H1 (cell line): ENCODE data around the gene ARHGAP15. TPM values are rescaled to one million over a fixed set of nuclear protein-coding genes. Genes with fewer than 3 reads are reported as not detected.

Experiments
- CTCF ChIA-PET: fragments of 300-600 bp; sonication (Branson Sonifier 250); formaldehyde crosslinking; loops from one replicate; lab custom pipeline; 2021; ENCODE audit not compliant: partially characterized antibody; lab: Charles Lee
- POLR2A ChIA-PET: fragments of 300-600 bp; sonication (Branson Sonifier 250); formaldehyde crosslinking; loops from one replicate; lab custom pipeline; 2021; ENCODE audit warnings: inconsistent platforms; ENCODE audit not compliant: partially characterized antibody; lab: Charles Lee
- DNase-seq, 2 experiments: peaks; one replicate each; pipeline versions ENCODE4 v3.0.0 to v3.0.0-alpha.2; 2010 to 2022; ENCODE audit warnings: low spot score in 2 of 2, low read depth in 1 of 2, mixed read lengths in 1 of 2
- FAIRE-seq: peaks from 2 replicates; lab custom pipeline; 2011; peaks lifted over from hg19 to GRCh38; lab: Jason Lieb, UNC
- H2AFZ ChIP-seq: 2 replicates; pipeline ENCODE4 v1.8.1; 2012; ENCODE audit warnings: low read length, inconsistent platforms
- H2AK5ac ChIP-seq: 2 replicates; pipeline ENCODE4 v1.6.1; 2013; ENCODE audit warnings: low read depth, low read length
- H2BK120ac ChIP-seq: replicated peaks from 2 replicates; pipeline ENCODE3; 2013; ENCODE audit warnings: low read depth, low read length, inconsistent platforms
- H2BK12ac ChIP-seq: 2 replicates; pipeline ENCODE4 v1.6.1; 2013; ENCODE audit warnings: low read depth, low read length
- H2BK15ac ChIP-seq: 2 replicates; pipeline ENCODE4 v1.6.1; 2013; ENCODE audit warnings: low read length
- H2BK20ac ChIP-seq: 2 replicates; pipeline ENCODE4 v1.6.1; 2013; ENCODE audit warnings: low read length
- H2BK5ac ChIP-seq: 2 replicates; pipeline ENCODE4 v1.6.1; 2013; ENCODE audit warnings: low read depth, low read length
- H3K14ac ChIP-seq: 2 replicates; pipeline ENCODE4 v1.6.1; 2013; ENCODE audit warnings: inconsistent platforms; ENCODE audit not compliant: insufficient read length
- H3K18ac ChIP-seq: 2 replicates; pipeline ENCODE4 v1.6.1; 2013; ENCODE audit warnings: low read length; ENCODE audit errors: extremely low read depth
- H3K23ac ChIP-seq: 2 replicates; pipeline ENCODE4 v1.6.1; 2013; ENCODE audit warnings: inconsistent platforms; ENCODE audit not compliant: insufficient read length
- H3K23me2 ChIP-seq: 2 replicates; pipeline ENCODE4 v1.6.1; 2013; ENCODE audit warnings: low read depth, low read length
- H3K27ac ChIP-seq: 2 replicates; pipeline ENCODE4 v1.6.1; 2011; ENCODE audit warnings: low read depth, low read length, inconsistent platforms
- H3K27me3 ChIP-seq, 4 experiments: replicated peaks in 1 of 4; 1 replicate in 1 of 4; 2 replicates in 3 of 4; pipeline versions ENCODE4 v1.6.1 to v1.8.1; 2011 to 2013; ENCODE audit warnings: low read length in 3 of 4, mild to moderate bottlenecking in 3 of 4, inconsistent platforms in 2 of 4, mixed read lengths in 2 of 4, moderate library complexity in 1 of 4; ENCODE audit not compliant: control insufficient read depth in 3 of 4, insufficient read depth in 3 of 4; ENCODE audit errors: extremely low read depth in 1 of 4
- H3K36me3 ChIP-seq, 4 experiments: 2 replicates each; pipeline versions ENCODE4 v1.6.1 to v1.8.1; 2011 to 2013; ENCODE audit warnings: mild to moderate bottlenecking in 4 of 4, low read length in 3 of 4, moderate library complexity in 2 of 4, control low read depth in 1 of 4, inconsistent platforms in 1 of 4; ENCODE audit not compliant: insufficient read depth in 4 of 4, control insufficient read depth in 2 of 4
- H3K4ac ChIP-seq: replicated peaks from 2 replicates; pipeline ENCODE3; 2013; ENCODE audit warnings: low read length, low read depth, mixed read lengths, inconsistent platforms; ENCODE audit not compliant: insufficient read length
- H3K4me1 ChIP-seq, 4 experiments: replicated peaks in 1 of 4; 1 replicate in 1 of 4; 2 replicates in 3 of 4; pipeline versions ENCODE4 v1.6.1 to v1.8.1; 2011 to 2013; ENCODE audit warnings: low read length in 3 of 4, inconsistent platforms in 2 of 4, mixed read lengths in 1 of 4; ENCODE audit not compliant: insufficient read depth in 4 of 4, control insufficient read depth in 3 of 4
- H3K4me2 ChIP-seq, 2 experiments: 2 replicates each; pipeline versions ENCODE4 v1.6.1 to v1.8.1; 2011 to 2013; ENCODE audit warnings: low read depth in 2 of 2, low read length in 2 of 2, control low read depth in 1 of 2, inconsistent platforms in 1 of 2, mild to moderate bottlenecking in 1 of 2; ENCODE audit not compliant: insufficient read depth in 1 of 2
- H3K4me3 ChIP-seq, 4 experiments: fragments of 200-600, 300-600 bp in 1 of 4; sonication (generic), shearing (Covaris generic), sonication (Bioruptor Twin) in 1 of 4; 2 replicates each; pipeline versions ENCODE4 v1.5.1 to v1.8.1; 2011 to 2016; ENCODE audit warnings: low read length in 4 of 4, low read depth in 3 of 4, control low read depth in 2 of 4, inconsistent platforms in 2 of 4, mild to moderate bottlenecking in 2 of 4, mixed read lengths in 1 of 4, moderate library complexity in 1 of 4; ENCODE audit not compliant: insufficient read depth in 2 of 4; ENCODE audit errors: extremely low read depth in 1 of 4
- H3K56ac ChIP-seq: replicated peaks from 2 replicates; pipeline ENCODE3; 2013; ENCODE audit warnings: low read depth, mild to moderate bottlenecking, mixed read lengths, low read length, inconsistent platforms; ENCODE audit not compliant: insufficient read length
- H3K79me1 ChIP-seq: 2 replicates; pipeline ENCODE4 v1.6.1; 2013; ENCODE audit warnings: low read depth, low read length, control low read depth
- H3K79me2 ChIP-seq, 2 experiments: 2 replicates each; pipeline versions ENCODE4 v1.6.1 to v1.8.1; 2012 to 2013; ENCODE audit warnings: low read length in 2 of 2, mild to moderate bottlenecking in 2 of 2, inconsistent platforms in 1 of 2; ENCODE audit not compliant: insufficient read depth in 2 of 2, control insufficient read depth in 1 of 2
- H3K9ac ChIP-seq, 4 experiments: replicated peaks in 1 of 4; 1 replicate in 1 of 4; 2 replicates in 3 of 4; pipeline versions ENCODE4 v1.6.1 to v1.8.1; 2011 to 2013; ENCODE audit warnings: low read depth in 3 of 4, low read length in 3 of 4, control low read depth in 2 of 4, mild to moderate bottlenecking in 2 of 4, moderate library complexity in 2 of 4, inconsistent platforms in 1 of 4; ENCODE audit errors: extremely low read depth in 1 of 4
- H3K9me3 ChIP-seq, 2 experiments: 2 replicates each; pipeline versions ENCODE4 v1.6.1 to v1.8.1; 2012 to 2013; ENCODE audit warnings: mild to moderate bottlenecking in 2 of 2, moderate library complexity in 2 of 2, control low read depth in 1 of 2, inconsistent platforms in 1 of 2, low read depth in 1 of 2, low read length in 1 of 2, mixed read lengths in 1 of 2; ENCODE audit not compliant: insufficient read depth in 2 of 2
- H4K20me1 ChIP-seq, 2 experiments: replicated peaks in 1 of 2; 2 replicates each; pipeline versions ENCODE3 to v1.8.1; 2011 to 2013; ENCODE audit warnings: inconsistent platforms in 2 of 2, low read length in 2 of 2, mild to moderate bottlenecking in 1 of 2; ENCODE audit not compliant: insufficient read depth in 2 of 2, control insufficient read depth in 1 of 2
- H4K5ac ChIP-seq: 2 replicates; pipeline ENCODE4 v1.6.1; 2013; ENCODE audit warnings: low read length, low read depth, mixed read lengths, inconsistent platforms; ENCODE audit not compliant: insufficient read length
- H4K8ac ChIP-seq: 2 replicates; pipeline ENCODE4 v1.8.0; 2013; ENCODE audit warnings: mild to moderate bottlenecking, moderate library complexity, low read length, inconsistent platforms; ENCODE audit not compliant: insufficient read depth; ENCODE audit errors: extremely low read depth
- H4K91ac ChIP-seq: replicated peaks from 2 replicates; pipeline ENCODE3; 2013; ENCODE audit warnings: low read length, mixed read lengths, inconsistent platforms; ENCODE audit not compliant: insufficient read length
- BCL11A ChIP-seq, 2 experiments: IDR thresholded peaks; one replicate each; pipeline ENCODE4 v1.6.1; 2011; ENCODE audit warnings: low read depth in 2 of 2, low read length in 2 of 2, mild to moderate bottlenecking in 2 of 2
- CHD2 ChIP-seq: IDR thresholded peaks from 2 replicates; pipeline ENCODE4 v1.6.1; 2012; ENCODE audit warnings: low read length, improper control_type of control experiment
- CTBP2 ChIP-seq: IDR thresholded peaks from 2 replicates; pipeline ENCODE4 v1.7.0; 2011; ENCODE audit warnings: borderline replicate concordance, mild to moderate bottlenecking, moderate library complexity, mixed read lengths, low read length; ENCODE audit not compliant: insufficient read depth, insufficient read length
- KDM4A ChIP-seq: IDR thresholded peaks from one replicate; pipeline ENCODE4 v1.7.1; 2012; ENCODE audit warnings: low read depth, mild to moderate bottlenecking, moderate library complexity, low read length, inconsistent platforms; ENCODE audit not compliant: severe bottlenecking
- NANOG ChIP-seq: IDR thresholded peaks from 2 replicates; pipeline ENCODE4 v1.6.1; 2011; ENCODE audit warnings: low read length, low read depth, mild to moderate bottlenecking, inconsistent platforms; ENCODE audit not compliant: insufficient read depth, poor library complexity, severe bottlenecking
- SP2 ChIP-seq: IDR thresholded peaks from 2 replicates; pipeline ENCODE4 v1.6.1; 2012; ENCODE audit warnings: mild to moderate bottlenecking, low read length, inconsistent platforms
- WGBS, 2 experiments: shearing (Covaris generic) in 1 of 2; methylation state at CpG; one replicate each; pipeline versions ENCODE4 v1.1.6 to v1.1.7; 2013 to 2015; ENCODE audit warnings: low lambda C conversion rate in 2 of 2, mixed read lengths in 2 of 2, inconsistent platforms in 1 of 2, low coverage in 1 of 2, missing lambda C conversion rate in 1 of 2; ENCODE audit not compliant: insufficient replicate concordance in 2 of 2, insufficient coverage in 1 of 2, insufficient read length in 1 of 2; ENCODE audit errors: extremely low coverage in 1 of 2, missing lambda C conversion rate in 1 of 2; 5-methylcytosine and 5-hydroxymethylcytosine counted together
- polyA plus RNA-seq, 7 experiments: library from polyadenylated mRNA; depleted of rRNA in 3 of 7; stranded (reverse) in 5 of 7; unstranded in 2 of 7; fragments of >200 nt in 5 of 7; fragments of 200-250 nt in 2 of 7; gene quantifications; 1 replicate in 5 of 7; 2 replicates in 1 of 7; 4 replicates in 1 of 7; pipeline versions ENCODE4 v1.2.1 to v1.2.3, GENCODE V29; 2011 to 2013; ENCODE audit warnings: missing spikeins in 2 of 7, mixed read lengths in 2 of 7
- total RNA-seq: library from RNA; stranded (reverse); fragmentation: NEBNext Ultra II Directional; extraction: Animal tissue kit (Norgen Biotek cat#: 25700); gene quantifications from 2 replicates; pipeline ENCODE4 v1.2.1, GENCODE V29; 2021

The ARHGAP15 gene
- total and polyA plus RNA-seq, 2 of the 8 experiments (the other 6 are each of a cell fraction or from before 2014, with no cell fraction given) = not detected

- Histone ChIP-seq H2BK5ac (no peak overlapping the region), H3K9me3 (no peaks in the 10 kb centered on the region), H2BK20ac (no peak overlapping the region), H3K9ac (no peak overlapping the region), H4K5ac (no peak overlapping the region), H3K4me2 (no peak overlapping the region), H3K56ac (no peak overlapping the region), H3K23ac (no peak overlapping the region), H2BK120ac (no peak overlapping the region), H3K4me3 (no peak overlapping the region), H3K4me1 (peaks cover 0 to 6% (median 2%) of the 10 kb centered on the region in 4 experiments; a peak in 3 of 7 replicates), H3K27ac (no peak overlapping the region), H3K79me2 (no peaks in the 10 kb centered on the region), H3K36me3 (no peaks in the 10 kb centered on the region), H4K20me1 (no peaks in the 10 kb centered on the region), H3K14ac (no peak overlapping the region), H4K8ac (no peak overlapping the region), H3K4ac (no peak overlapping the region), H3K27me3 (no peaks in the 10 kb centered on the region), H2BK15ac (no peak overlapping the region), H3K18ac (no peak overlapping the region), H2AK5ac (no peak overlapping the region), H2AFZ (no peak overlapping the region), H2BK12ac (no peak overlapping the region), H3K23me2 (no peaks in the 10 kb centered on the region), H4K91ac (no peak overlapping the region), H3K79me1 (no peaks in the 10 kb centered on the region)
- FAIRE-seq (no peak), DNase-seq (no peak)
- TF ChIP-seq KDM4A = no peak
- TF ChIP-seq CTBP2 = no peak
- TF ChIP-seq BCL11A (IDR thresholded peaks at IDR 0.05; ENCODE audit: low read depth in 2 of 2, low read length in 2 of 2) = no peak
- TF ChIP-seq NANOG = no peak
- no peak for TF ChIP-seq CHD2
- no peak for TF ChIP-seq SP2
- POLR2A ChIA-PET = no interaction called here
- CTCF ChIA-PET = no interaction called here
- 89% methylated on average over 3 of the region's 3 CpGs; no CpG with 5 or more reads in 1 of the 2 experiments for WGBS, 2 experiments
Observed at GRCh38 chr2:143736904-143737303, 607.7 kb downstream of the ARHGAP15 start.
